Colonic mucosa (tissue), 4 donors: Measurements from ENCODE around the gene MOB3C. TPM values are rescaled to one million over a fixed set of nuclear protein-coding genes. Genes with fewer than 3 reads are reported as not detected.

Experiments used
- DNase-seq: peaks from one replicate; pipeline ENCODE4 v3.0.0-alpha.2; 2020
- H3K27ac ChIP-seq: fragments of 200-600 bp; one replicate; pipeline ENCODE4 v1.8.0; 2021
- H3K27me3 ChIP-seq: fragments of 200-600 bp; one replicate; pipeline ENCODE4 v1.8.0; 2021
- H3K36me3 ChIP-seq: fragments of 200-600 bp; one replicate; pipeline ENCODE4 v1.8.0; 2021
- H3K4me1 ChIP-seq: fragments of 200-600 bp; one replicate; pipeline ENCODE4 v1.8.0; 2021; ENCODE audit warnings: mild to moderate bottlenecking
- H3K4me3 ChIP-seq: fragments of 200-600 bp; one replicate; pipeline ENCODE4 v1.8.0; 2021
- H3K9ac ChIP-seq, 2 donors: one replicate each; pipeline ENCODE4 v1.7.0; 2013; ENCODE audit warnings: control low read depth in 2 of 2, low read depth in 2 of 2, low read length in 2 of 2
- H3K9me3 ChIP-seq: fragments of 200-600 bp; one replicate; pipeline ENCODE4 v1.8.0; 2021
- intact Hi-C: fragments of 100-400 bp; cut with DNase I; formaldehyde crosslinking; loops from one replicate; pipeline ENCODE4 v1.14.1; 2022
- total RNA-seq, 2 donors: library from RNA; stranded (reverse); fragmentation: NEBNext Ultra II Directional in 1 of 2; extraction: Animal tissue kit (Norgen Biotek cat#: 25700) in 1 of 2; gene quantifications; one replicate each; pipeline ENCODE4 v1.2.1, GENCODE V29; 2021
- TF ChIP-seq, protein P1 (sequence below): fragments of 200-600 bp; IDR thresholded peaks from one replicate; pipeline ENCODE4 v1.8.0; 2022; ENCODE audit warnings: antibody characterized with exemption, mild to moderate bottlenecking
- donor health status: healthy.
- donor health status: DM: no; HTN: no; CAD: no.
- donor health status: DM: no; HTN: no; CAD: no.

Gene MOB3C
- total RNA-seq, 2 donors from 2014 or later = 11.8 to 16.3 TPM

DNA sequence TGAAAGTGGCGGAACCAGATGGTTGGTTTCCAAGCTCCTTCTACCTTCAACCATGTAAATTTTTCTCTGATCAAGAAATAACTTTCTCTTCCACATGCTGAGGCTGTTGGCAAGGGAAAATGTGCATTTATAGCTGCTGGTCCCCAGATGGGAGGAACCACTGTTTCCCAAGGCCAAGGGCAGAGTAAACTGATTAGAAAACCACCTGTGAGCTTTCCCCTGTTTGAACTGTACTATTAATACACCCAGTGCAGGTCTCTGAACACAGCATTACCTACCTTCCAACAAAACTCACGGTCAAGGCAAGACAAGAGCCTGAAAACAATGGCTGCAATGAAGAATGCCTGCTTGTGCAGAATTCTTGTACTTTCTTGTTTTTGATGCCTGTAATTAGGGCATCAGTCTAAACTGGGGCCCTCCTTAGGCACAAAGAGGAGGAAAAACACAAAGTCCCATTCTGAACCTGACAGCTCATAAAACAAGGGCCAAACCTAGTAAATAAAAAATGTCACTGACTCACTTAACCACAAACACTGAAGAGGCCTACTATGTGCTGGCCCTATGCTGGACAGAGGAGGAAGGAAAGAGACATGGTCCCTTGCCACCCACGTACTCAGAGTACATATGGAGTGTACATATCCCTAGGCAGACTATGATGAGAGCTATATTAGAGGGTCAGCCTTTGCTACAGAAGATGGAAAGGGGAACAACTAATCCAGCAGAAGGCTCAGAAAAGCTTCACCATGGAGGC lies 15.2 kb downstream of the MOB3C start:
- intact Hi-C loops = no loop called here
- no peak for DNase-seq
- Histone ChIP-seq H3K9ac (no peak overlapping the region), H3K36me3 (no peaks in the 10 kb centered on the region), H3K27ac (no peak overlapping the region), H3K4me1 (peaks cover 8% of the 10 kb centered on the region), H3K4me3 (no peak overlapping the region), H3K9me3 (no peaks in the 10 kb centered on the region), H3K27me3 (no peaks in the 10 kb centered on the region)
- TF ChIP-seq, protein P1, sequence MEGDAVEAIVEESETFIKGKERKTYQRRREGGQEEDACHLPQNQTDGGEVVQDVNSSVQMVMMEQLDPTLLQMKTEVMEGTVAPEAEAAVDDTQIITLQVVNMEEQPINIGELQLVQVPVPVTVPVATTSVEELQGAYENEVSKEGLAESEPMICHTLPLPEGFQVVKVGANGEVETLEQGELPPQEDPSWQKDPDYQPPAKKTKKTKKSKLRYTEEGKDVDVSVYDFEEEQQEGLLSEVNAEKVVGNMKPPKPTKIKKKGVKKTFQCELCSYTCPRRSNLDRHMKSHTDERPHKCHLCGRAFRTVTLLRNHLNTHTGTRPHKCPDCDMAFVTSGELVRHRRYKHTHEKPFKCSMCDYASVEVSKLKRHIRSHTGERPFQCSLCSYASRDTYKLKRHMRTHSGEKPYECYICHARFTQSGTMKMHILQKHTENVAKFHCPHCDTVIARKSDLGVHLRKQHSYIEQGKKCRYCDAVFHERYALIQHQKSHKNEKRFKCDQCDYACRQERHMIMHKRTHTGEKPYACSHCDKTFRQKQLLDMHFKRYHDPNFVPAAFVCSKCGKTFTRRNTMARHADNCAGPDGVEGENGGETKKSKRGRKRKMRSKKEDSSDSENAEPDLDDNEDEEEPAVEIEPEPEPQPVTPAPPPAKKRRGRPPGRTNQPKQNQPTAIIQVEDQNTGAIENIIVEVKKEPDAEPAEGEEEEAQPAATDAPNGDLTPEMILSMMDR = no peak

DNA sequence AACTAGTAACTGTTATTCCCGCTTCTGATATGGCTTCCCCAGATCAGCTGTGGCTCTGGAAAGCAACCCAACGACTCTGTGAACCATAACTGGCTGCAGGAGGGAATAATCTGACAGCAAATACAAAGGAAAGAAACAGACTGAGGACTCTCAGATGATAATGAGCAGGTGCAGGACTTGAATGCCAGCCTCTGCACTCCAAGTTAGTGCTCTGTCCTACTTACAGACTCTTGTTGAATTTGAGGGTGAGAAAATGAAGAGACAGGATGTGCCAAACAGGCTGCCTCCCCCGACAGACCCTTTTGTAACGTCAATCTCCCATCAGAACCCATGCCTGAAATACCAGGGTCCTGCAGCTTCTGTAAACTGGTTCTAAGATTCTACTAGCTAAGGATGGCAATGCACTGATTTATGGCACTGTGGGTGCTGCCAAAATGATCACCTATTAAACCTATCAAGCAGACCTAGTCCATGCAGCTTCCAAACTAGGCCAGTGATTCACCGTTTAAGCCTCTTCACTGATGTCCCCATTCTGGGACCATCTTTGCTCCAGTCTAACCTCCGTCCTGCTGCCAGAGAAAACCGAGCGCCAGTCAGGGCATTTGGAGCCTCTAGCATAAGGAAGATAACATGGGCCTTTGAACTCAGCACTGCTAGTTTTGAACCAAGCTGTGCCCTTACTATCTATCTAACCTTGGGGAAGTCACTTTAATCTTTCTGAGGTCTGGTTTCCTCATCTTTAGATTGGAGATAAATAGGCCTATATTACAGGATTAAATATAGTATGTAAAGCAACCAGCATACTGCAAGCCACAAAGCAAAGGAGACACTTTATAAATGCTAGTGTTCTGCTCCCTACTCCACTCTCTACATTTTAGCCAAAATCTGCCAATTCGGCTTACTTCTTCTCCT lies 17.3 kb downstream of the MOB3C start:
- Histone ChIP-seq H3K27ac (no peak overlapping the region), H3K9me3 (no peaks in the 10 kb centered on the region), H3K9ac (no peak overlapping the region), H3K4me1 (peaks cover 8% of the 10 kb centered on the region), H3K27me3 (no peaks in the 10 kb centered on the region), H3K4me3 (no peak overlapping the region), H3K36me3 (no peaks in the 10 kb centered on the region)
- TF ChIP-seq, protein P1 = no peak
- DNase-seq = no peak
- intact Hi-C loops = no loop called here

DNA sequence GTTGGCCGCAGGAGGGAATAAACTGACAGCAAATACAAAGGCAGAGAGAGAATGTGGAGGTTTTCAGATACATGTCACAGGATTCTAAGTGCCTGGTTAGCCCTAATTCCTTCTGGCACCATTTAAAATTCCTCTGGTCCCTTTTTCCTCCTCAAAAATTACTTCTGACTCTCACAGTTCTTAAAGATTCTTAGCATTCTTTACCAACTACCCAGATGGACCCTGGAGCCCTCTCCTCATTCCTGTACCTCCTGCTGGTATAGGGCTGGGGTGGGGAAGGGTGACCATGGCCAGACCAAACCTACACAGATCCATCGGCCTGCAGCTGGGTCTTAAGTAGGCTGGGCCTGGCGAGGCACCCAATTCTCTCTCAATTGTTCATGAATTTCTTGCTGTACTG lies 19.8 kb downstream of the MOB3C start:
- Histone ChIP-seq H3K27ac (no peak overlapping the region), H3K4me3 (no peak overlapping the region), H3K4me1 (no peaks in the 10 kb centered on the region), H3K9ac (no peak overlapping the region), H3K27me3 (no peaks in the 10 kb centered on the region), H3K9me3 (no peaks in the 10 kb centered on the region), H3K36me3 (peaks cover 5% of the 10 kb centered on the region)
- intact Hi-C loops = no loop called here
- no peak for DNase-seq
- TF ChIP-seq, protein P1 = no peak

DNA sequence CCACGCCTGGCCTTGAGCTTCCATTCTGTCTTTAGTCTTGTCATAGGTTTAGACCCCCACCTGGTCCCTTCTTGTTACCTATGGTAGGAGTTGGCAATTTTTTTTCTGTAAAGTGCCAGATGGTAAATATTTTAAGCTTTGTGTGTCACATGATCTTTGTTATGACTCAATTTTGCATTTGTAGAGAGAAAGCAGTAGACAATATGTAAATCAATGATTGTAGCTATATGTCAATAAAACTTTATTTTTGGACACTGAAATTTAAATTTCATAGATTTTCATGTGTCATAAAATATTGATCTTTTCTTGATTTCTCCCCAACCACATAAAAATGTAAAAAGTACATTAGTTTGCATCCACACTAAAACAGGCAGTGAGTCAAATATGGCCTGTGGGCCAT lies 20.6 kb downstream of the MOB3C start:
- no peaks in the 10 kb centered on the region for H3K4me1 ChIP-seq
- H3K9me3 ChIP-seq = no peaks in the 10 kb centered on the region
- H3K36me3 ChIP-seq = peaks cover 9% of the 10 kb centered on the region
- no peak overlapping the region for H3K4me3 ChIP-seq
- DNase-seq = no peak
- no peaks in the 10 kb centered on the region for H3K27me3 ChIP-seq
- H3K9ac ChIP-seq = no peak overlapping the region
- intact Hi-C loops = no loop called here
- TF ChIP-seq, protein P1 = no peak
- H3K27ac ChIP-seq = no peak overlapping the region

DNA sequence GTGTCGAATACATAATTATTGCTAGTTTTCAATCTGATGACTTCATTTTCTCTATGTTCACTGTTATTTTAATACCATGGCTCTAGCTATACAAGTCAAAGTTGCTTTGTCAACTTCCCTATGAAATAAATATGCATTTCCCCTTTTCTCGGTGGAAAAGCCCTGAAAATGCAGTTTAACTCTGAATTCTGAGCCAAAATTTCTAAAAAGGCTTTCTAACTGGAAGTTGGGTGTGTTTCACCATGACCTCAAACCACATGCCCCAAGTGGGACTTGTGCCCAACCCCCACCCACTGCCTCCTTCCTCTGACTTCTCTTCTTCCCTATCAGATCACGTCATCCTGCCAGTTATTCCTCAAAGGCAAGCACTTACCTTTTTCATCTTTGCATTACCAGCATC lies 21.5 kb downstream of the MOB3C start:
- Histone ChIP-seq H3K4me1 (no peaks in the 10 kb centered on the region), H3K4me3 (no peak overlapping the region), H3K36me3 (peaks cover 9% of the 10 kb centered on the region), H3K9me3 (no peaks in the 10 kb centered on the region), H3K27me3 (no peaks in the 10 kb centered on the region), H3K27ac (peak overlapping the region; percentile 47), H3K9ac (no peak overlapping the region)
- intact Hi-C loops = no loop called here
- TF ChIP-seq, protein P1 = no peak
- DNase-seq = peak; percentile 50
